HG02678 (cell line): ENCODE data around the gene LMF2.
"Not testable (repeated sequence)": the region's sequence is repeated elsewhere in the genome, so short reads cannot be mapped to it uniquely, and the experiment has no call there.

Source experiments
- ATAC-seq: cut with Tn5 transposase; IDR thresholded peaks from one replicate; pipeline ENCODE4 v1.9.1; 2021; ENCODE audit warnings: mild to moderate bottlenecking, moderate library complexity; ENCODE audit not compliant: unreplicated experiment

Gene LMF2, protein sequence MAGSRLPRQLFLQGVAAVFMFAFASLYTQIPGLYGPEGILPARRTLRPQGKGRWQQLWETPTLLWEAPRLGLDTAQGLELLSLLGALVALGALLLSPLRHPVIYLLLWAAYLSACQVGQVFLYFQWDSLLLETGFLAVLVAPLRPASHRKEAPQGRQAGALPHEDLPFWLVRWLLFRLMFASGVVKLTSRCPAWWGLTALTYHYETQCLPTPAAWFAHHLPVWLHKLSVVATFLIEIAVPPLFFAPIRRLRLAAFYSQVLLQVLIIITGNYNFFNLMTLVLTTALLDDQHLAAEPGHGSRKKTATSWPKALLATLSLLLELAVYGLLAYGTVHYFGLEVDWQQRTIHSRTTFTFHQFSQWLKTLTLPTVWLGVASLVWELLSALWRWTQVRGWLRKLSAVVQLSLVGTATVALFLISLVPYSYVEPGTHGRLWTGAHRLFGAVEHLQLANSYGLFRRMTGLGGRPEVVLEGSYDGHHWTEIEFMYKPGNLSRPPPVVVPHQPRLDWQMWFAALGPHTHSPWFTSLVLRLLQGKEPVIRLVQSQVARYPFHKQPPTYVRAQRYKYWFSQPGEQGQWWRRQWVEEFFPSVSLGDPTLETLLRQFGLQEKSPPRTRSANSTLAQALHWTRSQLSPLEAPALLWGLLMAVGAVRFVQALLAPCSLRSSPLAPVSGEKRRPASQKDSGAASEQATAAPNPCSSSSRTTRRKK

DNA sequence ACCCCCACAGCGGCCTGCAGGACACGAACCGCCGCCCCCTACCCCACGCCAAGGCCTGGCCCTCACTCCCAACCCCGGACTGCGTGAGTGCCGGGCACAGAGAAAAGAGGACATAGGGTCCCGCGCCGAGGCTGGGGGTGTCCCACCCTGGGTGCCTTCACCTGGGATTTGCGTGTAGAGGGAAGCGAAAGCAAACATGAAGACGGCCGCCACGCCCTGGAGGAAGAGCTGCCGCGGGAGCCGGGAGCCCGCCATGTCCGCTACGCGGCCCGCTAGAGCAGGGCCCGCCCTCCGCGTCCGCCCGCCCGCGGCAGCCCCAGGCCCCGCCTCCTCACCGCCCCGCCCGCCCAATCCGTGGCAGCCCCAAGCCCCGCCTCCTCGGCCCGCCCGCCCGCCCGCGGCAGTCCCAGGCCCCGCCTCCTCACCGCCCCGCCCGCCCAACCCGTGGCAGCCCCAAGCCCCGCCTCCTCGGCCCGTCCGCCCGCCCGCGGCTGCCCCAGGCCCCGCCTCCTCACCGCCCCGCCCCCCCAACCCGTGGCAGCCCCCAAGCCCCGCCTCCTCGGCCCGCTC is at the start of gene LMF2:
TSS of gene LMF2 (minus strand) at position 282 of the 570 bp plus-strand sequence. CDS start at position 255, 27 bp downstream.
- peak; percentile 67 for ATAC-seq

DNA sequence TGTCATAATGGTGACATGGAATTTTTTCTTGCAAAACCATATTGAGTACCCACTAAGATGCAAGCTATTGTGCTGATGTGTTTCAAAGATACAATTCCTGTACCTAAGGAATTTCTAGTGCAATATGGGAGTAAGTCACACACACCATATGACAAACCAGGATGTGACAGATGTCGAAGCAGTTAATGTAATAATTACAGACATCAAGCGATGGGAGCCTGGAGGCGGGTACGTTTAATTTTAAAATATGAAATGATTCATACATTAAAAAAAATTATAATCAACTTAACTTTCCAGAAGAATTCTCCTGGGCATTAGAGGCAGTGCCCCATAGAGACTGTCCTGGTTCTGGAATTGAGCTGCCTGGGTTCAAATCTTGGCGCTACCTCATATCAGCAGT is 49.2 kb upstream of the LMF2 start:
- ATAC-seq: no peak

DNA sequence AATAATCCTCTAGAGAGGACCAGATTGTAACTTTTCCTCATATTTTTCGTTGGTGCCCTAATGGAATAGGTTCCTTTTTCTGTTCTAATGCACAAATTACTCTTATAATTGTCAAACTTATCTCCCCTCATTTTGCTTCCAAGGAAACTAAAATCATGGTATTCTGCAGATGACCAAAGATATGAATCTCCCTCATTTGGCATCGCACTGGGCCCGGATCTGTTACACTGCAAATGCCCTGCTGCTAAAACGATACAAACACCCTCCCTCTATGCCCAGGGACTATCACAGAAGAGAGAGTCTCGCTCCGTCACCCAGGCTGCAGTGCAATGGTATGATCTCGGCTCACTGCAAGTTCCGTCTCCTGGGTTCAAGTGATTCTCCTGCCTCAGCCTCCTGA is 45.8 kb upstream of the LMF2 start:
- ATAC-seq: no peak

DNA sequence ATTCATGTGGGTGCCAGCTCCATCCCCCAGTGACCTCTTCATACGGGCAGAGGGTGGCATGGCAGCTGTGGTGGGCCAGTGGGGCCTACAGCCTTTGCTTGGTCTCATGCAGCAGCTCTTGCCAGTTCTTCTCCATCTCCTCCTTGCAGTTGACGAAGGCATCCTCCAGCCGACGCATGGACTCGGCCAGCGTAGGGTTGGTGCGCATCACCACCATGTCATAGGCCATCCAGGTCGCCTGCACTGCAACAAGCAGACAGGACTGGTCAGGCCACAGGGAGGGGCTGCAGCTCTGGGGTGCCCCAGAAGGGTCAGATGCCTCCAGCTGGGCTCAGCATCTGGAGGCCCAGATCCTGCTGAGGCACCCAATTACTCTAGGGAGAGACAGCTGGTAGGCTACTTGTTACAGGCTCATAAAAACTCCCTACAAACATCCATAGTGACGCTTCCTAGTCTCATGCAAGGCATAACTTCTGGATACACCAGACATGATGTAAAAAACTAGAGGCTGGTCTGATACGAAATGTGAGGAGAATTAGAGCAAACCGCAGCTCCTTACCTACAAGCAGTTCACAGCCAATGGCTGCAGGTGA is 43.8 kb upstream of the LMF2 start:
- ATAC-seq: no peak

DNA sequence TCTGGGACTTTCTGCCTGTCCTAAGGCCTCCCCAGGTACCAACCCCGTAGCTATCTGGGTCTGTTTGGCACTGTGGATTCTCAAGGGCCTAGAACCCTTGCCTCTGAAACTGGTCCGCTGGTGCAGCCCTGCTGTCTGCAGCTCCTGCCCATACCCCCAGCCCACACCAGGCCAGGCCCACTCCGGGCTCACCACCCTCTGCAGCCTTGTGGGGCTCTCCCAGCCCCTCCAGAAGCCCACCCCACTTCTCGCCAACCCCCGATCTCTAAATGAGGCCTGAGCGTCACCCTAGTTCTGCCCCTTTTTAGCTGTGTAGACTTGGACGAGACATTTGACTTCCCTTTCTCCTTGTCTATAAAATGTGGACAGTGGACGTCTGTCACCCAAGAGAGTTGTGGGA is 42.9 kb upstream of the LMF2 start:
- ATAC-seq: no peak

DNA sequence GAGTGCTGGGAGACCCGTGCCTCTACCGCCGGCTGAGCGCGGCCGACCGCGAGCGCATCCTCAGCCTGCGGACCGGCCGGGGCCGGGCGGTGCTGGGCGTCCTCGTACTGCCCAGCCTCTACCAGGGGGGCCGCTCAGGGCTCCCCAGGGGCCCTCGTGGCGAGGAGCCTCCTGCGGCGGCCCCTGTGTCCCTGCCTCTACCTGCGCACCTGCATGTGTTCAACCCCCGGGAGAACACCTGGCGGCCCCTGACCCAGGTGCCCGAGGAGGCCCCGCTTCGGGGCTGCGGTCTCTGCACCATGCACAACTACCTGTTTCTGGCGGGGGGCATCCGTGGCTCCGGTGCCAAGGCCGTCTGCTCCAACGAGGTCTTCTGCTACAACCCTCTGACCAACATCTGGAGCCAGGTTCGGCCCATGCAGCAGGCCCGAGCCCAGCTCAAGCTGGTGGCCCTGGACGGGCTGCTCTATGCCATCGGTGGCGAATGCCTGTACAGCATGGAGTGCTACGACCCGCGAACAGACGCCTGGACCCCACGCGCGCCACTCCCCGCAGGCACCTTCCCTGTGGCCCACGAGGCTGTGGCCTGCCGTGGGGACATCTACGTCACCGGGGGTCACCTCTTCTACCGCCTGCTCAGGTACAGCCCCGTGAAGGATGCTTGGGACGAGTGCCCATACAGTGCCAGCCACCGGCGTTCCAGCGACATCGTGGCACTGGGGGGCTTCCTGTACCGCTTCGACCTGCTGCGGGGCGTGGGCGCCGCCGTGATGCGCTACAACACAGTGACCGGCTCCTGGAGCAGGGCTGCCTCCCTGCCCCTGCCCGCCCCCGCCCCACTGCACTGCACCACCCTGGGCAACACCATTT is 41.7 kb upstream of the LMF2 start:
- ATAC-seq: no peak

DNA sequence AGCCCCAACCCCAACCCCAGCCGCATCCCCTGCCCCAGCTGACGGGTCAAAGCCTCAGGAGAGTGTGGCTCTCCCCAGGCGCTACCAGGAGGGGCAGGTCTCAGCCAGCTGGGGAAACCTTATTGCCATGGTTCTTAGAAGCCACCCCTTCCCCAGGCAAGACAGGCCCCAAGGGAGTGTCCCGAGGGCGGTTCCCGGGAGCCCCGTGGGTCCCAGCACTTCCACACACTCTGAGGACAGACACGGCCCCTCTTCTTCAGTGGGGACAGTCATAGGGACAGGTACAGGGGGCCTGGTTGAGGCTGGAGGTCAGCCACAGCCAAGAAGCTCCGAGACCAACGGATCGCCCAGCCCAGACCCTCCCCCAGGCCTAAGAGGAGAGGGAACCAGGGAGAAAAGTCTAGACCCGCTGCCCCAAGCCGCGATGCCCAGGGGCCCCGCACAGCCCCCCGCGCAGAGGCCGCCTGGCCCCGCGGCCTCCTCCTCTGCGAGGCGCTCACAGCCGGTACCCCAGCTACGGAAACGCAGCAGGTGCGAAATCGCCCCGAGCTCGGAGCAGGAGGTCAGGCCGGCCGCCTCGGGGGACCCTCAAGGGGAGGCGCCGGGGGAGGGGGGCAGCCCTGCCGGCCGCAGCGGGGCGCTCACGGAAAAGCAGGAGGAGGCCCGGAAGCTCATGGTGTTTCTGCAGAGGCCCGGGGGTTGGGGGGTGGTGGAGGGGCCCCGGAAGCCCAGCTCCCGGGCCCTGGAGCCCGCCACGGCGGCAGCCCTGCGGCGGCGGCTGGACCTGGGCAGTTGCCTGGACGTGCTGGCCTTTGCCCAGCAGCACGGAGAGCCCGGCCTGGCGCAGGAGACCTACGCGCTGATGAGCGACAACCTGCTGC is 40.8 kb upstream of the LMF2 start:
- no peak for ATAC-seq

DNA sequence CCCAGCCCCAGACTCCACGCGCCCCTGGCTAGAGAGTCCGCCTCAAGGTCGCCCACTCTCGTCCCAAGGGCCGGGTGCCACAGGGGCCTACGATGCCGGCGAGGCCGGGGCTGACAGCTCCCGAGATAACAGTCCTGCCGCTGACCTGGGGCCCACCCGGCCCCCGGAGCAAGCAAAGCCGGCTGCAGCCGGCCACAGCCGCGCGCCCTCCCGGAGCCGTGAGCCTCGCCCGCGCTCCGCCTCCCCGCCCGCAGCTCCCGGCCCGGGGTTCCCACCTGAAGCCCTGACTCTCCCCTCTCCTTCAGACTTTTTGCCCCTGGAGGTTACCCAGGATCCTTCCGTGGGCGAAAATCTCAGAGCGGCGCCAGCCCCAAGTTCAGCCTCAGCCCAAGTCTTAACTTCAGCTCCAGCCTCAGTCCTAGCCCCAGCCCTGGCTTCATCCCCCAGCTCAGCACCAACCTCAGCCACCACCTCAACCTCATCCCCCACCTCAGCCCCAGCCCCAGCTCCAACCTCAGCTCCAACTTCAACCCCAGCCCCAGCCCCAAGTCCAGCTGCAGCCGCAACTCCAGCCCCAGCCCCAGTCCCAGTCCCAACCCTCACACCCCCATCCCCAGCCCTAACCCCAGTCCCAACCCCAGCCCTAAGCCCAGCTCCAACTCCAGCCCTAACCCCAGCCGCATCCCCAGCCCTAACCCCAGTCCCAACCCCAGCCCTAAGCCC is 39.9 kb upstream of the LMF2 start:
- no peak for ATAC-seq

DNA sequence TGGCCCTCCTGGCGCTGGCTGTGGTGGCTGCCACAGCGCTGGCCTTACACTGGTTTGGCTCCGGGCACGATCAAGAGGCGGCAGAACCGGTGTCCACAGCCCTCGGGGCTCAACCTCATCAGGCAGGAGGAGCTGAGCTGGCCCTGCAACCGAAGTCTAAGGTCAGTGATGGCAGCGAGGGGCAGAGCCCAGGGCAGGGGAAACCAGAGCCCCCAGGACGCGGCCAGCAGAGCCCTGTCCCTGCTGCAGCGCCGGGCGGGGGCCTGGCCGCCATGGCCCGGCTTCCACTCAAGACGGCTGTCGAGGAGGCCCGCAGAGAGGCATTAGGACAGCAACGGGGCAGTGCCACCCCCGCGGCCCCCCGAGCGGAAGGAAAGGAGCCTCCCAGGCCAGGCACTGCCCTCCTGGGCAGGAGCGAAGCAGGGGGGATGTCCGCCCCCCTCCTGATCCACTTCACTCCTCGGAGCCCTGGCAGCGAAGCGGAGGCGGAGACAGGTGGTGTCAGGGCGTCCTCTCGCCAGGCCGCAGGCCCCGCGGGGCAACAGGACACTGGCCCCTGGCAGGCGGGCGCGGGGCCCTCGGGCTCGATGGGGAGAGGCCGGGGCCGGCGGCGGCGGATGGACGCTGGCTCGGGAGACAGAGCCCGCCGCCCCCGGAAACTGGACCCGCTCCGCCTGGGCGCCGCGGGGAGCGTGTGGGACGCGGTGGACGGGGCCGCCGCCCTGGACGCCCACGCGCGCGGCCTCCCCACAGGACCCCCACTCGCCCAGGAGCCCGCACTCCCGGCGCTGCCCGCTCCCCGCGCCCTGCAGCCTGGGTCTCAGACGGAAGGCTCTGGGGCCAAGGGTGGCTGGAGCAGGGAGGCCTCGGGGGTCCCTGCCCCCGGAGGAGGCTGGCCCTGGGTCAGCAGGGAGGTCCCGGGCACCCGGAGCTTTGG is 39.1 kb upstream of the LMF2 start:
- ATAC-seq: no peak

DNA sequence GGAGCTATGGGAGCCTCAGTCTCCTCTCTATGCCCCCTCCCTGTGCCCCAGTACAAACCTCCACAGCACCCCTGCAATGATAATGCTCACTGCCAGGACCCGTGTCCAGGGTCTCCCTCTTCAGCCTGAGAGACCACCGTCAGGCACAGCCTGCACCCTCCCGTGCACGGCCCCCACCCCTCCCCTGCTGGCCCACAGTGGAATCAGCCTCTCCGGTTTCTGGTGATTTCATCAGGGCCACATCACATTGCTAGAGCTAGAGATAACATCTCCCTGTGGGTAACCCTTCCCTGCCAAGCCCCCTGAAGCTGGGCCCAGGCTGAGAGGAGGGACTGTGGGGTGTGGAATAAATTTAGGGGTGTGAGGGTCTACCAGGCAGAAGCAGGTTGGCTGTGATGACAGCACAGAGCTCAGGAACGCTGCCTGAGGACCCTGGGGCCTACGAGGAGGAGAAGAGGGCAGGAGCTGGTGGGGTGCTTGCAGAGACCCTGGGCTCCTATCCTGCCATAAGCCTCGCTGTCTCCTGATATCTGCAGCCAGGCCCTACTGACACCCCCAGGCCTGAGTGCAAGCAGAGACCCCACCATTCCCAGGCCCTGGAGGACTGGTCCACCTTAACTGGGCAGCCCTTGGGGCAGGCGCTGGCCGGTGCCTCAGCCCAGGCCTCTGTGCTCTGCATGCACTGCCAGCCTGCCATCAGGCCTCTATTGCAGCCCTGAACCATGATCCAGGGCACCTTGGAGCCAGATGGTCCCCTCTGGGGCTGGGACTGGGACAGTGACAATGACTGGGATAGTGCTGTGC is 38.2 kb upstream of the LMF2 start, which contains the start of gene KLHDC7B:
TSS of gene KLHDC7B (plus strand) at position 378 of the 804 bp plus-strand sequence. CDS start at position 723, 345 bp downstream.
- ATAC-seq: no peak

DNA sequence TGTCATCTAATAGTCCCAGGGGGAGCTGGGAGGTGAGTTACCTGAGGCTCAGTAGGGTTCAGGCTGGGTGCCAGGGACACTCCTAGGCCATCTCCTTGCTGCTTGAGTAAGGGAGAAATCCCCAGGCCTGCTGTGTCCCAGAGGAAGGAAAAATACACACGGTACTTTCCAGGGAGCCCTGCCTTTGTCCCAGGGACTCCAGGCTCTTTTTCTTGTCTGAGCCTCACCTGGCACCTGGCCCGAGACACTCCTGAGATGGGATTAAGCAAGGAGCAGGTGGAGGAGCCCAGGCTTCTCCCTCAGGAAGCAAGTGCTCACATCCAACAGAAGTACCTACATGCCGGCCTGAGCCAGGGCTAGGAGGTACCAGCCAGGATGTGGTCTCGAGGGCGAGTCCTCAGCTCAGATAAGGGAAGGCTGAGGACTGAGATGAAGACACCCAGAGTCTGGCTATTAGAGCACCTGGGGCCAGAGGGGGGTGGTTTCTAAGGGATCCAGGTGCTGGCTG is 37.3 kb upstream of the LMF2 start:
- no peak for ATAC-seq

DNA sequence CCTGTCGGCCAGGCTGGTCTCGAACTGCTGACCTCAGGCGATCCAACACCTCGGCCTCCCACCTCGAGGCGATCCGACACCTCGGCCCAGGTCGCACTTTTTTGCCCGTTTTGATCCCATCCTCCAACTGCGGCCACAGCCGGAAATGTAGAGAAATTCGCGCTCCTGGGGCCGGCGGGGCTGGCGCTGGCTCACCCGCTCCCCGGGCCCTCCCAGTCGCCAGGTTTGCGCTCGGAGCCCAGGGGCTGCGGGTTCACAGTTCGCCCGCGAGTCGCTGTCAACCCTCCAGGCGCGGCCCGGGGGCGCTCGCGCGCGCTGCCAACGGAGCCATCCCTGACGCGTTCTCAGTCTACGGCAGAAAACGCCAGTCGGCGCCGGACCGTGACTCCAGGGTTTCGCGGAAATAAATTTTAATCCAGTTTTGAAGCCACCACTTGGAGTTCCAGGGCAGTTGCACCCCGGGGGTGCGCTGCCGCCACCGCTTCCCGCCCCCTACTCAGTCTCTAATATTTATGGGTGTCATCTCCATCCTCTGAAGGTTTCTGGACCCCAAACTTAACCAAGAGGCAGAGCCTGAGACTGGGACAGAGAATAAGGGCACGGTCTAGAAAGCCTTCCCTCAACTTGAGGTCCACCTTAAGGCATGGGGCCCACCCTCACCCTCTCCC is 36.7 kb upstream of the LMF2 start:
- ATAC-seq: no peak

DNA sequence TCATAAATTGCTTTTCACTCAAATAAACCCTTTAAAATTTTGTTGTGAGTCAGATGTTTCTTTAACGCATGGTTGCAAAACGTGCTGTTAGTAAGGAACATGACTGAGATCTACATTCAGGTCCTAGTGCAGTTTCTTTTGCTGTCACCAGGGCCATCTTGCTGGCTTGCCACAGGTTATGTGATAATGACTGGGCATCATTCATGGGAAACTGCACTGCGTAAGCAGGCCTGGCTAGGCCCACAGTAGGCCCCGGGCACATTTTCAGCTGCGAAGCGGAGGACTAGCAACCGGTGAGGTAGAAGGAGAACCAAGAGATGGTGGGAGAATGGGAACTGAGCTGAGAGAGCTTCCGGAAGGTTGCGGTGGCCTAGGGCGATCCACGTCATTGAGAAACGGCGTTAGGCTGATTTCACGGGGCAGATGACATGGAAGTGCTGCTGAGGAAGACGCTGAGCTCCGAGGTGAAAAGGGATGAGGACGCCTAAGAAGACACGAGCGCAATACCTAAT is 35.0 kb upstream of the LMF2 start:
- no peak for ATAC-seq

DNA sequence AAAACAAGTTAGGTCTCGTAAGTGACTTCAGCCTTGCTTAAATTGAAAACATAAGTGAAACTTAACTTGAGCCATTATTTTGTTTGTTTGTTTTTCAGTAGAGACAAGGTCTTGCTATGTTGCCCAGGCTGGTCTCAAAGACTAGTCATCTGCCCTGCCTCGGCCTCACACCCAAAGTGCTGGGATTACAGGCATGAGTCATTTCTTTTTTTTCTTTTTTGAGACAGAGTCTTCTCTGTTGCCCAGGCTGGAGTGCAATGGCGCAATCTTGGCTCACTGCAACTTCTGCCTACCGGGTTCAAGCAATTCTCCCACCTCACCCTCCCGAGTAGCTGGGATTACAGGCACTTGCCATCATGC is 34.1 kb upstream of the LMF2 start:
- ATAC-seq: not testable (repeated sequence)

DNA sequence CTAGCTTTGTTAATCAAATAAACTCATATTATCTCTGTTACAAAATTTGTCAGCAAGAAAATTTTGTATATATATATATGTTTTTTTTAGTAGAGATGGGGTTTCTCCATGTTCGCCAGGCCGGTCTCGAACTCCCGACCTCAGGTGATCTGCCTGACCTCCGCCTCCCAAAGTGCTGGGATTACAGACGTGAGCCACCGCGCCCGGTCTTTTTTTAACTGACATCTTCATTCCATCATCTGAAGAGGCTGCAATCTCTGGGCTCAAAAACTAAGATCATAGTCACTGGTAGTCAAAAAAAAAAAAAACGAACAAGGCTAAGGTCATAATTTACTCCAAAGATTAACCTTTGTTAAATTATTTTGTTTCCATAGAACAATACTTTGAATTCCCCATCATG is 32.9 kb upstream of the LMF2 start:
- no peak for ATAC-seq

DNA sequence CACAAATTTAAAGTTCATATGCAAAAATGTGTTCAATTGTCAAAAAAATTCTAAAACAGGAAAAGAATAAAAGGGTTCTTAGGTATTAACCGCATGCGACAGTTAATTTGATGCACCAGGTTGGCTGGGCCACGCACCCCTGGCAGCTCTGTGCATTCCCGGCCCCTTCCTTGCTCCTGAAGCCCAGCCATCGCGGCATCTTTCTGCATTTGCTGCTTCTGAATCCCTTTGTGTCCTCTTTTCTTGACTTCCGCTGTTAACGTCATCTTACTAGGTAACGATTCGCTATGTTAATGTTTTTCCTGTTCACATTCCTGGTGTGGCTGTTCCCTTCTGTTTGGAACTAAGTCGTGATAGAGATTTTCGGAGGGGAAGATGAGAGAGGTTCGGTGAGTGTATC is 30.3 kb upstream of the LMF2 start:
- no peak for ATAC-seq
